ENCODE data around the gene CRLF2. TPM values are rescaled to one million over a fixed set of nuclear protein-coding genes. Genes with fewer than 3 reads are reported as not detected.
"Not testable (repeated sequence)": the region's sequence is repeated elsewhere in the genome, so short reads cannot be mapped to it uniquely, and the experiment has no call there.

The CRLF2 gene
- total RNA-seq, 1 experiment from 2014 or later = 0.42 TPM

DNA sequence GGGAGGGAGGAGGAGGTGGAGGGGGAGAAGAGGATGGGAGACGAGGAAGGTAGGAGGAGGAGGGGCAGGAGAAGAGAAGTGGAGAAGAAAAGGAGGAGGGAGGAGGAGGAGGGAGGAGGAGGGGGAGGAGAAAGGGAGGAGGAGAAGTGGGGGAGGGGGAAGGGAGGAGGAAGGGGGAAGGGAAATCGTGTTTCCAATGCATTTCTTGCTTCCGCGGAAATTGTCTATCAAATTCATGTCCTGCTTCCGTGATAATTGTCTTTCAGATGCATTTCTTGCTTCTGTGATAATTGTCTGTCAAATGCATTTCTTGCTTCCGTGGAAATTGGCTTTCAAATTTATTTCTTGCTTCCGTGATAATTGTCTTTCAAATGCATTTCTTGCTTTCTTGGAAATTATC is 43.3 kb downstream of the CRLF2 start:
- DNase-seq (ENCODE audit: low read depth) = no peak

DNA sequence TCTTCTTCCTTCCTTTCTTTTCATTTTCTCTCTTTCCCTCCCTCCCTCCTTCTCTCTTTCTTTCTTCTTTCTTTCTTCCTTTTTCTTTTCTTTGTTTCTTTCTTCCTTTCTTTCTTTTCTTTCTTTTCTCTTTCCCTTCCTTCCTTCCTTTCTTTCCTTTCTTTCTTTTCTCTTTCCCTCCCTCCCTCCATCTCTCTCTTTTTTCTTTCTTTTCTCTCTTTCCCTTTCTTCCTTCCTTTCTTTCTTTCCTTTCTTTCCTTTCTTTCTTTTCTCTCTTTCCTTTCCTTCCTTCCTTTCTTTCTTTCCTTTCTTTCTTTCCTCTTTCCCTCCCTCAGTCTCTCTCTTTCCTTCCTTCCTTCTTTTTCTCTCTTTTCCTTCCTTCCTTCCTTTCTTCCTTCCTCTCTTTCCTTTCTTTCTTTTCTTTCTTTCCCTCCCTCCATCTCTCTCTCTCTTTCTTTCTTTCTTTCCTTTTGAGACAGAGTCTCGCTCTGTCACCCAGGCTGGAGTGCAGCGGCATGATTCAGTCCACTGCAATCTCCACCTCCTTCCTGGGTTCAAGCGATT is 44.4 kb downstream of the CRLF2 start:
- no peak for DNase-seq (ENCODE audit: low read depth)

DNA sequence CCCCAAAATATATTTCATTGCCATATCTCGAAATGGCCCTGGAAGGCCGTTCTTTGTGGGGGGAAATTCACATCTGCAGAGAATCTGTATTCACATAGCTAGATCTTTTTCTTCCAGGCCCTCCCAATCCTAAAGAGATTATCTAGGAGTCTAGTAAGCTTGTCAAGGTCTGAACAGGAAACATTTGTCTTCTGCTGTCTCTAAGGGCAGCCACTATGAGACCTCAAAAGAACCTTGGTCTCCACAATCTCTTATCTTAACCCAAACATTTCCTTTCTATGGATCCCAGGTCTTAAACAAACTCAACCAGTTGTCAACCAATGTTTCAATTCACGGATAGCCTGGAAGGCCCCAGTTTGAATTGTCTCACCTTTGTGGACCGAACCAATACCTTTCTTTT is 45.0 kb downstream of the CRLF2 start:
- DNase-seq (ENCODE audit: low read depth) = no peak

DNA sequence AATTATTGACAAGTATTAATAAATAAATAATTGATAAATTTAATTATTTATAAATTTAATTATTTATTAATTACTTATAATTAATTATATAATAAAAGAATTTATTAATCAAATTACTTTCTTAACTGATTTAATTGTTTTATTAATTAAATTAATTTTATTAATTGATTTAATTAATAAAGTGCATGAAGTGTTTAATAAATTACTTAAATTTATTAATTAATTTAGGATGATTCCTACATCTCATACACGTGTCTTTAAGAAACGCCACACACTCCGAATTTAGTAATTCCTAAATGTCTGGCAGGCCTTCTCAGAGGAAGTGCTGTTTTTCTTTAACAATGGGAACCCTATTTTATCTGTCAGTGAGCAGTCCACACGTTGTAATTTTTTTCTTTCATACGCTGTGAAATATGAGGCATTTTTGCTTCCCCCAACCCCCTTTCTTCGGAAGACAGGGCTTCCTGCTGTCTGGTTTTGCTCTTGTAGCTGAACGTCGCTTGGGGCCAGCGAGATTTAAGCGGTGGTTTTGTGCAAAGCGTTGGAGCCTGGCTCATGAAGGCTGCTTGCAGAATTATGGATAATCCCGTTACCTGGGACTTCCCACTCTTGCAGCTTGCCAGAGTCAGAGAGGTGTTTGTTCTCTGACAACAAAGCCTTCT is 46.8 kb downstream of the CRLF2 start:
- DNase-seq (ENCODE audit: low read depth) = peak; percentile 13

DNA sequence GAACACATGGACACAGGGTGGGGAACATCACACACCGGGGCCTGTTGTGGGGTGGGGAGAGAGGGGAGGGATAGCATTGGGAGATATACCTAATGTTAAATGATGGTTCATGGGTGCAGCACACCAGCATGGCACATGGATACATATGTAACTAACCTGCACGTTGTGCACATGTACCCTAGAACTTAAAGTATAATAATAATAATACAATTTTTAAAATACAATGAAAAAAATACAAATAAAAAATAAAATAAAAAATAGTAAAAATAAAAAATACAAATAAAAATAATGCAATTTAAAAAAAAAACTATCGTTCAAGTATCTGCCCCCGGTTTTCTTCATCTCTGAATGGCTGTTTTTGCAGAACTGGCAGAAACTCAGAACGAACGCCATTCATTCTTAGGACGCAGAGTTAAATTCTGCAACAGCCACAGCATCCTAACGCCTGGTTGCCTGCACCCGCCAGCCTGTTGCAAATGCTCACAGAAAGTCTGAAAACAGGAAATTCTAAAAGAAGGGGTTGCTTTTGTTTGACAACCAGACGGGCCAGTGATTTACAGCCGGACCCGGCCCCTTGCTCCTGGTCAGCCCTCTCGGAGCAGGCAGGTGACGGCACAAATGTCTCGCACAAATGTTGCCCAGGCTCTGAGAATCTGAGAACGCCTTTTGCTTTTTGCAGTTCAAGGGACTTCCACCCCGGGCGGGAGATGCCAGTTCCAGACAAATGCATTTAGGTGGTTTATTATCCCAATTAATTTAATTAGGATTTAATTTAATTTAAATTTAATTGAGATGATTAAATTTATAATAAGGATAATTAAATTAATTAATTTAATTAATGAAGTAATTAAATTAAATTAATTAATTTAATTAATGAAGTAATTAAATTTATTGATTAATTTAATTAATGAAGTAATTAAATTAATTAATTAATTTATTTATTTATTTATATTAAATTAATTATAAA is 47.8 kb downstream of the CRLF2 start:
- no peak for DNase-seq (ENCODE audit: low read depth)

GRCh38 chrX:1163231-1163630 is 49.2 kb downstream of the CRLF2 start:
- DNase-seq (ENCODE audit: low read depth) = no peak

DNA sequence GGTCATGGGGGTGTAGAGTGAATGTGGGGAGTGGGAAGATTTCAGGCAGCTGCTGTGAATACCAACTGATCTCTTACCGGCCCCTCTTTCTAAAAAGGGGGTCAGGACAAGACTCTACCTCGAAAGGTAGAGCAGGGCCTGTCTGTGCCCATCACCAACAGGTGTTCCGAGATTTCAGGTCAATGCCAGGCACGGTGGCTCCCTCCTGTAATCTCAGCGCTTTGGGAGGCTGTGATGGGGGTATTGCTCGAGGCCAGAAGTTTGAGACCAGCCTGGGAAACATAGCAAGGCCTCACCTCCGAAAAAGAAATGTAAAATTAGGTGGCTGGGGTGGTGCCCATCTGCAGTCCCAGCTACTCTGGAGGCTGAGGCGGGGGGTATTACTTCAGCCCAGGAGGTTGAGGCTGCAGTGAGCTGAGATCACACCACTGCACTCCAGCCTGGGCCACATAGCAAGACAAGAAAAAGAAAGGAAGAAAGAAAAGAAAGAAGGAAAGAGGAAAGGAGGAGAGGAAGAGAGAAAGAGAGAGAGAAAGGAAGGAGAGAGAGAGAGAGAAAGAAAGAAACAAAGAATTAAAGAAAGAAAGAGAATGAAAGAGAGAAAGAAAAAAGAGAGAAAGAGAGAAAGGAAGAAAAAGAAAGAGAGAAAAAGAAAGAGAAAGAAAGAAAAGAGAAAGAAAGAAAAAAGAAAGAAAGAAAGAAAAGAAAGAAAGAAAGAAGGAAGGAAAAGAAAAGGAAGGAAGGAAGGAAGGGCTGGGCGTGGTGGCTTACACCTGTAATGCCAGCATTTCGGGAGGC is 50.1 kb downstream of the CRLF2 start:
- no peak for DNase-seq (ENCODE audit: low read depth)

DNA sequence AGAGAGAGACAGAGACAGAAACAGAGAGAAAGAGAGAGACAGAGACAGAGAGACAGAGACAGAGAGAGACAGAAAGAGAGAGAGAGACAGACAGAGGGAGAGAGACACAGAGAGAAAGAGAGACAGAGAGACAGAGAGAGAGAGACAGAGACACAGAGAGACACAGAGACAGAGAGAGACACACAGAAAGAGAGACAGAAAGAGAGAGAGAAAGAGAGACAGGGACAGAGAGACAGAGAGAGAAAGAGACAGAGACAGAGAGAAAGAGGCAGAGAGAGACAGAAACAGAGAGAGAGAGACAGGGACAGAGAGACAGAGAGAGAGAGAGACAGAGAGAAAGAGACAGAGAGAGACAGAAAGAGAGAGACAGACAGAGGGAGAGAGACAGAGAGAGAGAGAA is 52.9 kb downstream of the CRLF2 start:
- no peak for DNase-seq (ENCODE audit: low read depth)

- not testable (repeated sequence) for DNase-seq (ENCODE audit: low read depth)
Measured at GRCh38 chrX:1156681-1157455, 55.6 kb downstream of the CRLF2 start.

DNA sequence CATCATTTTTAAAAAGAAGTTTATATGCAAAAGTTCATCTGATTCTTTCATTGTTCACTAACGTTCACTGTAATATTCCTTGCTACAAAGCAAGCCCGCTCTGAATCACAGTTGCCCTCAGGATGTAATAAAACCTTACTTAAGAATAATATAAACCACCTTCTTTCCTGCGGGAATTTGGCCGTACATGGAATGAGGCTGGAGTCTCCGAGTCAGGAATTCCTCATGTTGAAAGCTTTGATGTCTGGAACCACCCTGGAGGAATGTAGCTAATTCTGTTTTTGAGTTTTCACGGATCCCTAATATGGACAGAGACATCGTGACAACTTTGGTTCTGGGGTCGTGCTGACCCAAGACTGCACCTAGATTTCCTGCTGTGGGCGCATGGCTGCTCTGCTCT is 58.5 kb downstream of the CRLF2 start:
- no peak for DNase-seq (ENCODE audit: low read depth)

GRCh38 chrX:1152090-1152489 is 60.4 kb downstream of the CRLF2 start:
- DNase-seq (ENCODE audit: low read depth) = no peak

DNA sequence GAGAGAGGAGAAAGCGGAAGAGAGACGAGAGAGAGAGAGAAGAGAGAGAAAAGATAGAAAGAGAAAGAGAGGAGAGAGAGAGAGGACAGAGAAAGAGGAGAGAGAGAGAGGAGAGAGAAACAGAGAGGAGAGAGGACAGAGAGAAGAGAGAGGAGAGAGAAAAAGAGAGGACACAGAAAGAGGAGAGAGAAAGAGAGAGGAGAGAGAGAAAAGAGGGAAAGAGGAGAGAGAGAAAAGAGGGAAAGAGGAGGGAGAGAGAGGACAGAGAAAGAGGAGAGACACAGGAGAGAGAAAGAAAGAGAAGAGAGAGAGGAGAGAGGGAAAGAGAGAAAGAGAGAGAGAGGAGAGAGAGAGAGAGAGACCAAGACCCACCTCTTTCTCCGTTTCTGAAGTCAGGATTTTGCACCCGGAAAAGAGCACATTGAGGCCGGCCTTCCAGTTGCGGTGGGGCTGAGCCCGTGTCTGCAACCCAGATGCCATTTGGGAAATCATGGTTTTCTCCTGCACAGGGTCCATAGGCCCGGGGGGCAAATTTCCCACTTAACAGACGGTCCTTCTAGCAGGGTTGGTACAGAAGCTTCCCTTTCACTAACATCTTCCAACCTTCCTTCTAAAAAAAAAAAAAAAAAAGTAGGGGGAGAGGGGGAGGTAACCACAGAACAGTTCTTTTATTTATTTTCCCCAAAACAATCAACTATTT is 60.9 kb downstream of the CRLF2 start:
- DNase-seq (ENCODE audit: low read depth) = no peak

GRCh38 chrX:1150569-1151347 is 61.7 kb downstream of the CRLF2 start:
- DNase-seq (ENCODE audit: low read depth) = no peak

DNA sequence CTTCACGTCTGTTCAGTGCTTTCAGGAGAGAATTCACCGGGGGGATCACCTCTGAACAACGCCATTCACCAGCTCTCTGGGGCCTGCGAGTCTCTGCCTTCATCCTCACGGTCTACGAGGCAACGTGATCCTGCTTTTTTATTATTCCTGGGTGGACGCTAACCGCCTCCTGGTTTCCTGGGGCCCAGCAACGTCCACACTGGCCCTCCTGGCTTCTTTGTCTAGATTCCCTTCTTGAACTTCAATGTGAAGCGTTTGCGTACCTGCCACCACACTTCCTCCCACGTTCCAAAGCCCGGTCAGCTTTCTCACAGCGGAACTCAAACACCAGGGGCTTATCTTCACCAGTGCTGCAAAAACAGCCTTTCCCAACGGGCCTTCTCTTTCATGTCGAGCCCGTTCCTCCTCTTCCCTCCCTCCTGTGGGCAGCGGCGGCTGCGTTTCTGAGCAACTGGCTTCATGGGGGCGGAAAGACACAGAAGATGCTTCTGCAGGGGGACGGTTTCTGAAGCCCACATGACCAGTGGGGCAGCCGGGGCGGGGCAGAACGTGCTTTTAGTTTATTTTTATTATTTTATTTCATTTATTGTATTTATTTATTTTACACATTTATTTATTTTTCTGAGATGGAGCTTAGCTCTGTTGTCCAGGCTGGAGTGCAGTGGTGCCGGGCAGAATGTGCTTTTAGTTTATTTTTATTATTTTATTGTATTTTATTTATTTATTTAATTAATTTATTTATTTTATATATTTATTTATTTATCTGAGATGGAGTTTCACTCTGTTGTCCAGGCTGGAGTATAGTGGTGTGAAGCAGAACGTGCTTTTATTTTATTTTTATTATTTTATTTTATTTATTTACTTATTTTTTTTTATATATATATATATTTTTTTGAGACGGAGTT is 64.6 kb downstream of the CRLF2 start:
- DNase-seq (ENCODE audit: low read depth) = no peak

DNA sequence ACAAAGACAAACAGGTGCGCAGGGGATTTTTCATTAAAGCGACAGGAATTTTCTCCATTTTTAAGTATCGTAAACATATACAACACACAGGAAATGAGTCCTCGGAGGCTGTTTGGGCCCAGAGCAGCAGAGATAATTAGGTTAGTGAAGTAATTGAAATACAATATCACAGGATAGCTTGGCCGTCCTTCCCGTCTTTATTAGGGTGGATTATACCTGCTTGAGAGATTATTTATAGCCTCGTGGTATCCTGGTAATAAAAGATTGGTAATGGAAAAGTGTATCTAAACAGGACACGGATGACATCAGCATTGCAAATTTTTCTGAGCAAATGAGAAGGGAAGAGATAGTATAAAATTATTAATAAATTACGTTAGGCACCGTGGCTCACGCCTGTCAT is 68.2 kb downstream of the CRLF2 start:
- DNase-seq (ENCODE audit: low read depth) = no peak

Measured in HT1080 (cell line).